Mesenchymal stem cell (in vitro differentiated cells and primary cell): ENCODE measurements around the gene ARHGAP15.

ENCODE experiments used
- DNase-seq: peaks from one replicate; pipeline ENCODE4 v3.0.0-alpha.2; 2013
- H2AFZ ChIP-seq: one replicate; pipeline ENCODE4 v1.6.1; 2013; ENCODE audit warnings: low read depth, mild to moderate bottlenecking, control low read depth, inconsistent platforms, low read length, moderate library complexity
- H2AK5ac ChIP-seq: 2 replicates; pipeline ENCODE4 v1.6.1; 2013; ENCODE audit warnings: low read length, moderate library complexity, mild to moderate bottlenecking, inconsistent platforms; ENCODE audit not compliant: severe bottlenecking
- H2BK120ac ChIP-seq: one replicate; pipeline ENCODE4 v1.6.1; 2013; ENCODE audit warnings: low read depth, mild to moderate bottlenecking, inconsistent platforms, low read length, moderate library complexity
- H2BK12ac ChIP-seq, 2 experiments: one replicate each; pipeline ENCODE4 v1.6.1; 2013; ENCODE audit warnings: inconsistent platforms in 2 of 2, low read length in 2 of 2, mild to moderate bottlenecking in 2 of 2, moderate library complexity in 2 of 2, control low read depth in 1 of 2
- H2BK15ac ChIP-seq: one replicate; pipeline ENCODE4 v1.6.1; 2013; ENCODE audit warnings: mild to moderate bottlenecking, low read depth, inconsistent platforms; ENCODE audit not compliant: poor library complexity, severe bottlenecking
- H2BK5ac ChIP-seq: 2 replicates; pipeline ENCODE4 v1.6.1; 2013; ENCODE audit warnings: low read depth, mild to moderate bottlenecking, low read length, control low read depth, inconsistent platforms; ENCODE audit not compliant: poor library complexity, severe bottlenecking
- H3K14ac ChIP-seq, 2 experiments: one replicate each; pipeline ENCODE4 v1.6.1; 2013; ENCODE audit warnings: inconsistent platforms in 2 of 2, low read length in 2 of 2, control low read depth in 1 of 2, mild to moderate bottlenecking in 1 of 2, moderate library complexity in 1 of 2
- H3K18ac ChIP-seq, 2 experiments: one replicate each; pipeline ENCODE4 v1.6.1; 2013; ENCODE audit warnings: inconsistent platforms in 2 of 2, low read length in 2 of 2, control low read depth in 1 of 2, low read depth in 1 of 2, mild to moderate bottlenecking in 1 of 2
- H3K23ac ChIP-seq, 2 experiments: one replicate each; pipeline ENCODE4 v1.6.1; 2013; ENCODE audit warnings: inconsistent platforms in 2 of 2, low read length in 2 of 2, mild to moderate bottlenecking in 2 of 2, moderate library complexity in 2 of 2, control low read depth in 1 of 2
- H3K27ac ChIP-seq: 2 replicates; pipeline ENCODE4 v1.5.1; 2013; ENCODE audit warnings: mild to moderate bottlenecking, moderate library complexity, low read length, control low read depth, inconsistent platforms; ENCODE audit not compliant: poor library complexity, severe bottlenecking
- H3K27me3 ChIP-seq, 2 experiments: 2 replicates each; pipeline versions ENCODE4 v1.6.1 to v1.7.0; 2013; ENCODE audit warnings: low read length in 2 of 2, mild to moderate bottlenecking in 2 of 2, moderate library complexity in 2 of 2, control low read depth in 1 of 2, inconsistent platforms in 1 of 2; ENCODE audit not compliant: control insufficient read depth in 1 of 2, insufficient read depth in 1 of 2
- H3K36me3 ChIP-seq, 2 experiments: 2 replicates each; pipeline versions ENCODE4 v1.6.1 to v1.7.0; 2013; ENCODE audit warnings: low read length in 2 of 2, control low read depth in 1 of 2, inconsistent platforms in 1 of 2, low read depth in 1 of 2, mild to moderate bottlenecking in 1 of 2; ENCODE audit not compliant: insufficient read depth in 2 of 2, control insufficient read depth in 1 of 2
- H3K4ac ChIP-seq, 2 experiments: one replicate each; pipeline ENCODE4 v1.6.1; 2013; ENCODE audit warnings: inconsistent platforms in 2 of 2, low read length in 2 of 2, mild to moderate bottlenecking in 2 of 2, moderate library complexity in 2 of 2, control low read depth in 1 of 2, low read depth in 1 of 2
- H3K4me1 ChIP-seq: 2 replicates; pipeline ENCODE4 v1.6.1; 2013; ENCODE audit warnings: low read depth, low read length, control low read depth; ENCODE audit not compliant: control insufficient read depth, insufficient read depth
- H3K4me2 ChIP-seq: 2 replicates; pipeline ENCODE4 v1.6.1; 2013; ENCODE audit warnings: low read length, mild to moderate bottlenecking, inconsistent platforms; ENCODE audit not compliant: poor library complexity, severe bottlenecking
- H3K4me3 ChIP-seq, 2 experiments: 2 replicates each; pipeline versions ENCODE4 v1.5.1 to v1.7.0; 2013; ENCODE audit warnings: low read length in 2 of 2, mild to moderate bottlenecking in 2 of 2, control low read depth in 1 of 2, low read depth in 1 of 2; ENCODE audit not compliant: insufficient read depth in 1 of 2
- H3K79me1 ChIP-seq: replicated peaks from 2 replicates; pipeline ENCODE4 v1.6.1; 2013; ENCODE audit warnings: mild to moderate bottlenecking, control low read depth, low read length, inconsistent platforms; ENCODE audit not compliant: poor library complexity, severe bottlenecking
- H3K9ac ChIP-seq: 2 replicates; pipeline ENCODE4 v1.7.0; 2013; ENCODE audit warnings: mild to moderate bottlenecking, low read length, moderate library complexity
- H3K9me3 ChIP-seq: 2 replicates; pipeline ENCODE4 v1.7.0; 2013; ENCODE audit warnings: mild to moderate bottlenecking, low read length; ENCODE audit not compliant: control insufficient read depth
- H4K8ac ChIP-seq: one replicate; pipeline ENCODE4 v1.6.1; 2013; ENCODE audit warnings: inconsistent platforms, mild to moderate bottlenecking, low read length, moderate library complexity
- H4K91ac ChIP-seq: one replicate; pipeline ENCODE4 v1.6.1; 2013; ENCODE audit warnings: mild to moderate bottlenecking, low read length, inconsistent platforms
- WGBS: methylation state at CpG from one replicate; pipeline ENCODE4 v1.1.7; 2013; ENCODE audit warnings: mixed read lengths; 5-methylcytosine and 5-hydroxymethylcytosine counted together

Gene ARHGAP15

DNA sequence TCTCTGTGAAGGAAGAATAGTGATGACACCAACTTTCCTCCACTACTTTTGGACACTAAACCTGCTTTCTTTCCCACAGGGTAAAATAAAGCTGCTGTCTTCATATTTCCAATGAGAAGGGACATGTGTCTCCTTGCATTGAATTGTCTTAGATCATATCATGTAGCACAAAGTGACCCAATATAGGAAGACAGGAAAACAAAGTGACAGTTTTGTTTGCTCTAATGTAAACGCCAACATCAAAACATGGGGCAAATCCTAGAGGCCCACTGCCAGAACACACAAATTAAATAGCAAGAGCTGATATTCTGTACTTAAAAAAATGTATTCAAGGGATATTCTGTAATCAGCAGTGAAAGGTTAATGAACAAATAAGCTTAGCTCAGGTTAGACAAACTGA, 36.1 kb downstream of the ARHGAP15 start:
- no peaks in the 10 kb centered on the region for H3K79me1 ChIP-seq
- H2BK5ac ChIP-seq, result no peak overlapping the region
- no peak overlapping the region for H2BK120ac ChIP-seq
- H3K4me1 ChIP-seq, result no peaks in the 10 kb centered on the region
- H2AFZ ChIP-seq, result no peak overlapping the region
- no peak overlapping the region for H3K4me3 ChIP-seq
- H2BK12ac ChIP-seq, result no peak overlapping the region
- no peak overlapping the region for H2AK5ac ChIP-seq
- no peak overlapping the region for H3K27ac ChIP-seq
- H2BK15ac ChIP-seq, result no peak overlapping the region
- no peak overlapping the region for H4K91ac ChIP-seq
- H3K36me3 ChIP-seq, result no peaks in the 10 kb centered on the region
- WGBS, result no CpG with 5 or more reads among the region's 1 CpG
- H3K27me3 ChIP-seq, result no peaks in the 10 kb centered on the region
- H3K23ac ChIP-seq, result no peak overlapping the region
- H3K9me3 ChIP-seq, result no peaks in the 10 kb centered on the region
- no peak overlapping the region for H3K4ac ChIP-seq
- no peak overlapping the region for H3K4me2 ChIP-seq
- no peak overlapping the region for H3K14ac ChIP-seq
- DNase-seq, result no peak
- no peak overlapping the region for H4K8ac ChIP-seq
- no peak overlapping the region for H3K9ac ChIP-seq
- no peak overlapping the region for H3K18ac ChIP-seq

DNA sequence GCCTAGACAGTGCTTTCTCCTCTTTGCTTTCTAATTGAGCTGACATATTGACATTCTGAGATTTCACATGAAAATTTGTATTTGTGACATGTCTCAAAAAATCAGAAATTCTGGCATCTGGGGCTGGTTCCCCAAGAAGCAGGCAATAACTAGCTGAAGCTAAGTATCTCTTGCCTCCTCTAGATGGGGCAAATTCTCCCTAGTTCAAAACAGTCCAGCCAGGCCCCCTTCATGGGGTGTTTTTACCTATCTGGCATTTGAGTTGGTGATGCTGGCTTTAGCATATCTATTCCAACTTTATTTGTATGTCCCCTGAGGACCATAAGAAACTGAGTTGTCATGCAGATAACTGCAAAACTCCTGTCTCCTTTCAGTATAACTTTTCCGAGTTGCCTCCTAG, 39.9 kb downstream of the ARHGAP15 start:
- H3K27me3 ChIP-seq, result no peaks in the 10 kb centered on the region
- no peak overlapping the region for H4K8ac ChIP-seq
- no peak overlapping the region for H3K4ac ChIP-seq
- no peaks in the 10 kb centered on the region for H3K4me1 ChIP-seq
- H3K9ac ChIP-seq, result no peak overlapping the region
- H3K4me2 ChIP-seq, result no peak overlapping the region
- H2BK120ac ChIP-seq, result no peak overlapping the region
- no peak overlapping the region for H3K14ac ChIP-seq
- no peak overlapping the region for H2BK15ac ChIP-seq
- no peak overlapping the region for H3K4me3 ChIP-seq
- H3K23ac ChIP-seq, result no peak overlapping the region
- DNase-seq, result no peak
- no peaks in the 10 kb centered on the region for H3K9me3 ChIP-seq
- H2AK5ac ChIP-seq, result no peak overlapping the region
- no peak overlapping the region for H2AFZ ChIP-seq
- no peaks in the 10 kb centered on the region for H3K79me1 ChIP-seq
- no peak overlapping the region for H2BK5ac ChIP-seq
- H3K36me3 ChIP-seq, result no peaks in the 10 kb centered on the region
- H3K18ac ChIP-seq, result no peak overlapping the region
- no peak overlapping the region for H2BK12ac ChIP-seq
- 100% methylated on average over 1 of the region's 1 CpG for WGBS
- H3K27ac ChIP-seq, result no peak overlapping the region
- H4K91ac ChIP-seq, result no peak overlapping the region

DNA sequence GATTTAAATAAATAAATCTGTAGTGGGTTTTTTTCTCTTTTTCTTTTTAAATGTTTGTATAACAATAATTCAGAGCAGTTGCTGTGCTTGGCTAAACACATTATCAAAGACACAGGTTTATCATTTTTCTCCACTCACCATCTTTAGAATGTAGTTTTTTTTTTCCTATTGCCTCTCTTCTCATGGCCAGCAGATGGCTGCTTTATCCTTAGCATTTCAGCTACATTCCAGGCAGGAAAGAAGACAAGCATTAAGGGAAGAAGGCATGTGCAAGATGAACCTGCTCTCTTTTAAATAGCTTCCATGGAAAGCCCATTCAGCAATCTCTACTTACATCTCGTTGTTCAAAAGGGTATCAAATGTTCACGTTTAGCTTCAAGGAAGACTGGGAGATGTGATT, 42.6 kb downstream of the ARHGAP15 start:
- H3K23ac ChIP-seq, result no peak overlapping the region

DNA sequence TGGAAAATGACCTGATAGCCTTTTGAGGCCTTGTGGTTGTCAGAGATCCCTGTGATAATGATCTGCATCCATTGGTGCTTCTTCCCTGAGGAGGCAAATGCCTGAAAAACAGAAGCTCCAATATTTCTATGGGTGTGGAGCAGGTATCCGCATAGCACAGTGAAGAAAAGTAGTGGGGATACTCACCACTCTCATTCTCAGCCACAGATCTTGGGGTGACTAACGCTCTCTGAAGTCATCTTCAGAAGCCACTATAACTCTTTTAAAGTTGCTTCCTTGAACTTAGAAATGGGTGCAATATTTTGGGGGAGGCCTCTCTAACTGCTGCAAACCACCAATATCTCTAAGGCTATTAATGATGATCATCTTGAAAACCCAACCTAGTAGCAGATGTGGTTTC, 46.2 kb downstream of the ARHGAP15 start:
- no peaks in the 10 kb centered on the region for H3K36me3 ChIP-seq
- H3K9me3 ChIP-seq, result no peaks in the 10 kb centered on the region
- no peak overlapping the region for H3K4me2 ChIP-seq
- H2AK5ac ChIP-seq, result no peak overlapping the region
- no peak overlapping the region for H3K4ac ChIP-seq
- no peak overlapping the region for H4K91ac ChIP-seq
- no peak overlapping the region for H2BK120ac ChIP-seq
- no peak overlapping the region for H2AFZ ChIP-seq
- H2BK5ac ChIP-seq, result no peak overlapping the region
- H3K4me3 ChIP-seq, result no peak overlapping the region
- H3K14ac ChIP-seq, result no peak overlapping the region
- H3K4me1 ChIP-seq, result no peaks in the 10 kb centered on the region
- H4K8ac ChIP-seq, result no peak overlapping the region
- no peak for DNase-seq
- no peak overlapping the region for H3K9ac ChIP-seq
- no peaks in the 10 kb centered on the region for H3K79me1 ChIP-seq
- H3K18ac ChIP-seq, result no peak overlapping the region
- H2BK15ac ChIP-seq, result no peak overlapping the region
- no peak overlapping the region for H3K27ac ChIP-seq
- 100% methylated on average over 1 of the region's 2 CpGs for WGBS
- no peak overlapping the region for H2BK12ac ChIP-seq
- no peaks in the 10 kb centered on the region for H3K27me3 ChIP-seq
- H3K23ac ChIP-seq, result no peak overlapping the region

More for the DNA sequence above, 42.6 kb downstream of the ARHGAP15 start:
- Histone ChIP-seq H4K91ac (no peak overlapping the region), H4K8ac (no peak overlapping the region), H2BK120ac (no peak overlapping the region), H3K14ac (no peak overlapping the region), H3K18ac (no peak overlapping the region), H3K79me1 (no peaks in the 10 kb centered on the region), H3K4me1 (no peaks in the 10 kb centered on the region), H3K36me3 (no peaks in the 10 kb centered on the region), H2AK5ac (no peak overlapping the region), H3K9ac (no peak overlapping the region), H3K4me2 (no peak overlapping the region), H3K4ac (no peak overlapping the region), H3K27me3 (no peaks in the 10 kb centered on the region), H3K4me3 (no peak overlapping the region), H2BK15ac (no peak overlapping the region), H2BK12ac (no peak overlapping the region), H3K27ac (no peak overlapping the region), H3K9me3 (no peaks in the 10 kb centered on the region), H2BK5ac (no peak overlapping the region), H2AFZ (no peak overlapping the region)
- 50% methylated on average over 2 of the region's 2 CpGs for WGBS
- DNase-seq, result peak; percentile 24
